DND-41 (cell line): Measurements from ENCODE around the gene HSPG2.
"Not testable (repeated sequence)": the region's sequence is repeated elsewhere in the genome, so short reads cannot be mapped to it uniquely, and the experiment has no call there.

Experiments
- ATAC-seq: fragments of 200-7000 bp; cut with Tn5 transposase; 3 replicates; pipeline ENCODE4 v1.9.1; 2021; ENCODE audit warnings: low read depth; ENCODE audit not compliant: insufficient read depth
- DNase-seq: peaks from one replicate; pipeline ENCODE4 v3.0.0-alpha.2; 2020
- H2AFZ ChIP-seq: 2 replicates; pipeline ENCODE4 v1.6.0; 2012; ENCODE audit warnings: low read depth, low read length
- H3K27ac ChIP-seq: 2 replicates; pipeline ENCODE4 v1.5.1; 2012; ENCODE audit warnings: low read length, inconsistent platforms
- H3K27me3 ChIP-seq: fragments of 200-600 bp; sonication (generic); 2 replicates; pipeline ENCODE4 v1.6.0; 2012; ENCODE audit warnings: low read length, mild to moderate bottlenecking, inconsistent platforms; ENCODE audit not compliant: insufficient read depth, poor library complexity
- H3K36me3 ChIP-seq: 2 replicates; pipeline ENCODE4 v1.5.1; 2012; ENCODE audit warnings: low read length, inconsistent platforms; ENCODE audit not compliant: insufficient read depth
- H3K4me1 ChIP-seq: 2 replicates; pipeline ENCODE4 v1.5.1; 2012; ENCODE audit warnings: mild to moderate bottlenecking, low read length; ENCODE audit not compliant: insufficient read depth
- H3K4me2 ChIP-seq: 2 replicates; pipeline ENCODE4 v1.6.0; 2012; ENCODE audit warnings: mild to moderate bottlenecking, moderate library complexity, low read length, inconsistent platforms; ENCODE audit not compliant: insufficient read depth
- H3K4me3 ChIP-seq, 2 experiments: fragments of 200-600 bp in 1 of 2; shearing (Covaris generic) in 1 of 2; 2 replicates each; pipeline ENCODE4 v1.5.1; 2012 to 2016; ENCODE audit warnings: inconsistent platforms in 2 of 2, low read length in 2 of 2, mild to moderate bottlenecking in 2 of 2, low read depth in 1 of 2, moderate library complexity in 1 of 2
- H3K79me2 ChIP-seq: 2 replicates; pipeline ENCODE4 v1.6.0; 2012; ENCODE audit warnings: low read length, inconsistent platforms; ENCODE audit not compliant: insufficient read depth
- H3K9ac ChIP-seq: 2 replicates; pipeline ENCODE4 v1.6.0; 2012; ENCODE audit warnings: low read depth, mild to moderate bottlenecking, inconsistent platforms, low read length, moderate library complexity
- H3K9me3 ChIP-seq: 2 replicates; pipeline ENCODE4 v1.5.1; 2012; ENCODE audit warnings: low read length, moderate library complexity, mild to moderate bottlenecking, inconsistent platforms; ENCODE audit not compliant: insufficient read depth, severe bottlenecking
- H4K20me1 ChIP-seq: 2 replicates; pipeline ENCODE4 v1.6.0; 2012; ENCODE audit warnings: low read length; ENCODE audit not compliant: insufficient read depth
- CTCF ChIP-seq: IDR thresholded peaks from 2 replicates; pipeline ENCODE4 v1.5.1; 2012; ENCODE audit warnings: borderline replicate concordance, low read length, moderate library complexity, mild to moderate bottlenecking; ENCODE audit not compliant: poor library complexity, severe bottlenecking; ENCODE audit errors: extremely low read depth
- EZH2 ChIP-seq: IDR thresholded peaks from 3 replicates; pipeline ENCODE4 v1.6.1; 2012; ENCODE audit warnings: borderline replicate concordance, low read depth, mild to moderate bottlenecking, moderate library complexity, low read length, inconsistent platforms; ENCODE audit not compliant: severe bottlenecking

HSPG2 gene

GRCh38 chr1:21778405-21778727 is 158.7 kb downstream of the HSPG2 start:
- Histone ChIP-seq H3K4me2 (no peak overlapping the region), H3K27me3 (no peaks in the 10 kb centered on the region), H3K36me3 (peaks cover 19% of the 10 kb centered on the region; the same call in 1 of the 2 replicates), H3K9ac (no peak overlapping the region), H3K4me1 (peaks cover 22% of the 10 kb centered on the region), H3K27ac (no peak overlapping the region), H2AFZ (no peak overlapping the region), H3K9me3 (no peaks in the 10 kb centered on the region), H4K20me1 (peaks cover 65% of the 10 kb centered on the region), H3K79me2 (peaks cover 98% of the 10 kb centered on the region), H3K4me3 (no peak overlapping the region)
- ATAC-seq (no peak), DNase-seq (no peak)
- TF ChIP-seq CTCF = no peak
- no peak for TF ChIP-seq EZH2

GRCh38 chr1:21776925-21777324 is 160.2 kb downstream of the HSPG2 start:
- not testable (repeated sequence) for H3K27me3 ChIP-seq, H3K4me2 ChIP-seq, DNase-seq, H3K27ac ChIP-seq, H3K9me3 ChIP-seq, ATAC-seq, H3K4me3 ChIP-seq, H3K9ac ChIP-seq, H2AFZ ChIP-seq
- peaks cover 63% of the 10 kb centered on the region for H4K20me1 ChIP-seq
- peaks cover 20% of the 10 kb centered on the region for H3K4me1 ChIP-seq
- H3K79me2 ChIP-seq = peaks cover 99% of the 10 kb centered on the region
- 0 out of 2 replicates have a peak, but pooled peaks cover 14% of the 10 kb centered on the region for H3K36me3 ChIP-seq

DNA sequence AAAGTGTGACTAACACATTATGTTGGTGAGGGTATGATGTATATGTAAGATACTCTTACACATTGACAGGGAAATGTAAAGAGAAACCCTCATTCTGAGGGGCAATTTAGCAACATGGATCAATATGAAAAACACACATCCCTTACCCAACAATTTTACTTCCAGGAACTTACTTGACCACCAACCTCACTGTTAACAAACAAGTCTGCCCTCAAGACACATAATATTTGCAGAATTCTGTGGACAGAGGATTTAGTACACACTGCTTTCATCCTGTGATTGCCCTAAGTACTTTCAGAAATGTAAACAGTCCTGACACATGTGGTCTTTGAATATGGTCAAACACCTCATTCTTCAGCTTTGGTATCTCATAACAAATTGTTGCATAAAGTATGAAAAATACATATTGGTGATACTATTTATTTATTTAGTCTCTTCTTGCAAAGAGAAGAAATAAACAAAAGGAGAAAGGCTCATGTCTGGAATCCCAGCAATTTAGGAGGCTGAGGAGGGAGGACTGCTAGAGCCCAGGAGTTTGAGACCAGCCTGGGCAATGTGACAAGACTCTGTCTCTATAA is 161.0 kb downstream of the HSPG2 start:
- no peak for TF ChIP-seq CTCF
- no peak for TF ChIP-seq EZH2
- H3K4me1 ChIP-seq = peaks cover 11% of the 10 kb centered on the region
- H3K36me3 ChIP-seq = 0 out of 2 replicates have a peak, but pooled peaks cover 14% of the 10 kb centered on the region

GRCh38 chr1:21775550-21775914 is 161.6 kb downstream of the HSPG2 start:
- Histone ChIP-seq H3K27ac (no peak overlapping the region), H3K4me2 (no peak overlapping the region)

More for the DNA sequence above, 161.0 kb downstream of the HSPG2 start:
- DNase-seq = no peak
- H2AFZ ChIP-seq = no peak overlapping the region
- peaks cover 98% of the 10 kb centered on the region for H3K79me2 ChIP-seq
- no peaks in the 10 kb centered on the region for H3K27me3 ChIP-seq
- H3K9ac ChIP-seq = no peak overlapping the region
- peaks cover 56% of the 10 kb centered on the region for H4K20me1 ChIP-seq
- H3K4me2 ChIP-seq = no peak overlapping the region
- H3K9me3 ChIP-seq = no peaks in the 10 kb centered on the region
- H3K27ac ChIP-seq = no peak overlapping the region
- no peak for ATAC-seq
- H3K4me3 ChIP-seq = no peak overlapping the region

More at GRCh38 chr1:21775550-21775914, 161.6 kb downstream of the HSPG2 start:
- H3K27me3 ChIP-seq = no peaks in the 10 kb centered on the region
- peaks cover 60% of the 10 kb centered on the region for H4K20me1 ChIP-seq
- H3K4me1 ChIP-seq = peaks cover 10% of the 10 kb centered on the region
- H3K79me2 ChIP-seq = peaks cover 98% of the 10 kb centered on the region
- TF ChIP-seq CTCF (no peak), EZH2 (no peak)
- ATAC-seq (no peak), DNase-seq (no peak)
- H3K36me3 ChIP-seq = 0 out of 2 replicates have a peak, but pooled peaks cover 14% of the 10 kb centered on the region
- H3K4me3 ChIP-seq = no peak overlapping the region
- no peaks in the 10 kb centered on the region for H3K9me3 ChIP-seq
- H2AFZ ChIP-seq = no peak overlapping the region
- H3K9ac ChIP-seq = no peak overlapping the region
